Measurements from ENCODE around the gene TFF1. TPM values are rescaled to one million over a fixed set of nuclear protein-coding genes. Genes with fewer than 3 reads are reported as not detected.

The TFF1 gene
- total and polyA plus RNA-seq, 11 donors, result not detected

- H3K36me3 ChIP-seq, result no peaks in the 10 kb centered on the region
- H3K27ac ChIP-seq, result no peak overlapping the region
- intact Hi-C loops (cut with DNase I), result no loop called here
- no peak for DNase-seq
- no peak for ATAC-seq
- 91 to 92% (median 91%) methylated on average over 11 of the region's 11 CpGs for WGBS, 4 donors
- H3K27me3 ChIP-seq, result peaks cover 0 to 3% (median 0%) of the 10 kb centered on the region in 9 donors
- peaks cover 0 to 4% (median 0%) of the 10 kb centered on the region in 12 donors for H3K4me1 ChIP-seq
- peaks cover 0 to 3% (median 0%) of the 10 kb centered on the region in 12 donors for H3K9me3 ChIP-seq
- no peak overlapping the region for H3K4me3 ChIP-seq
- TF ChIP-seq POLR2A (IDR thresholded peaks at IDR 0.05), result no peak
- no peak for TF ChIP-seq CTCF (IDR thresholded peaks at IDR 0.05)
Measured at GRCh38 chr21:42395302-42395701, 29.0 kb upstream of the TFF1 start.

- Histone ChIP-seq H3K36me3 (no peaks in the 10 kb centered on the region), H3K9me3 (peaks cover 0 to 3% (median 0%) of the 10 kb centered on the region in 12 donors), H3K27ac (no peak overlapping the region), H3K4me3 (no peak overlapping the region), H3K27me3 (peaks cover 0 to 6% (median 0%) of the 10 kb centered on the region in 9 donors), H3K4me1 (peaks cover 0 to 7% (median 0%) of the 10 kb centered on the region in 12 donors)
- no peak for ATAC-seq
- intact Hi-C loops (cut with DNase I), result no loop called here
- TF ChIP-seq CTCF (IDR thresholded peaks at IDR 0.05) (no peak), POLR2A (IDR thresholded peaks at IDR 0.05) (no peak)
- WGBS, 4 donors, result 74 to 77% (median 75%) methylated on average over 8 of the region's 8 CpGs
- no peak for DNase-seq
Measured at GRCh38 chr21:42393443-42393950, 27.2 kb upstream of the TFF1 start.

- WGBS, 4 donors, result 71 to 78% (median 73%) methylated on average over 17 of the region's 17 CpGs
- intact Hi-C loops (cut with DNase I), result no loop called here
Measured at GRCh38 chr21:42392731-42393442, 26.6 kb upstream of the TFF1 start.

More at GRCh38 chr21:42392731-42393442, 26.6 kb upstream of the TFF1 start:
- ATAC-seq, result peak in 1 of 4 donors; percentile 69
- peaks cover 0 to 11% (median 0%) of the 10 kb centered on the region in 9 donors for H3K27me3 ChIP-seq
- H3K27ac ChIP-seq, result no peak overlapping the region
- TF ChIP-seq CTCF (IDR thresholded peaks at IDR 0.05) (no peak), POLR2A (IDR thresholded peaks at IDR 0.05) (no peak)
- no peak overlapping the region for H3K4me3 ChIP-seq
- no peaks in the 10 kb centered on the region for H3K36me3 ChIP-seq
- peaks cover 0 to 7% (median 0%) of the 10 kb centered on the region in 12 donors for H3K4me1 ChIP-seq
- H3K9me3 ChIP-seq, result peaks cover 0 to 3% (median 0%) of the 10 kb centered on the region in 12 donors
- peak in 1 of 5 donors; percentile 20 for DNase-seq
